GM23248 (cell line): ENCODE data around the gene SEPTIN12. TPM values are rescaled to one million over a fixed set of nuclear protein-coding genes. Genes with fewer than 3 reads are reported as not detected.

ENCODE experiments used
- DNase-seq: peaks from one replicate; pipeline ENCODE4 v3.0.0-alpha.2; 2015
- H2AFZ ChIP-seq: fragments of 200-600 bp; sonication (generic); 2 replicates; pipeline ENCODE4 v1.6.1; 2016; ENCODE audit warnings: antibody characterized with exemption
- H3F3A ChIP-seq: fragments of 200-600 bp; sonication (generic); 2 replicates; pipeline ENCODE4 v1.6.1; 2016; ENCODE audit warnings: mild to moderate bottlenecking, antibody characterized with exemption, mixed run types; ENCODE audit not compliant: insufficient read depth
- H3K27ac ChIP-seq: fragments of 200-600 bp; sonication (generic); 2 replicates; pipeline ENCODE4 v1.5.1; 2016; ENCODE audit warnings: mild to moderate bottlenecking
- H3K27me3 ChIP-seq: fragments of 200-600 bp; sonication (generic); replicated peaks from 2 replicates; pipeline ENCODE4 v1.6.1; 2016; ENCODE audit warnings: mild to moderate bottlenecking; ENCODE audit not compliant: insufficient read depth
- H3K36me3 ChIP-seq: fragments of 200-600 bp; sonication (generic); 2 replicates; pipeline ENCODE4 v1.6.1; 2016; ENCODE audit warnings: low read depth, mild to moderate bottlenecking
- H3K4me1 ChIP-seq: fragments of 200-600 bp; sonication (generic); 2 replicates; pipeline ENCODE4 v1.6.1; 2016; ENCODE audit warnings: mild to moderate bottlenecking; ENCODE audit not compliant: insufficient read depth
- H3K4me2 ChIP-seq: fragments of 200-600 bp; sonication (generic); one replicate; pipeline ENCODE4 v1.6.1; 2016; ENCODE audit warnings: mild to moderate bottlenecking; ENCODE audit not compliant: unreplicated experiment
- H3K4me3 ChIP-seq: fragments of 200-600 bp; sonication (generic); 2 replicates; pipeline ENCODE4 v1.5.1; 2016; ENCODE audit warnings: mild to moderate bottlenecking
- H3K79me2 ChIP-seq: fragments of 200-600 bp; sonication (generic); 2 replicates; pipeline ENCODE4 v1.6.1; 2016; ENCODE audit warnings: mild to moderate bottlenecking; ENCODE audit not compliant: insufficient read depth
- H3K9ac ChIP-seq: fragments of 200-600 bp; sonication (generic); 2 replicates; pipeline ENCODE4 v1.6.1; 2016; ENCODE audit warnings: mild to moderate bottlenecking
- H3K9me2 ChIP-seq: fragments of 200-600 bp; sonication (generic); 2 replicates; pipeline ENCODE4 v1.6.1; 2016; ENCODE audit warnings: mixed run types, mild to moderate bottlenecking, moderate library complexity; ENCODE audit not compliant: insufficient read depth
- H3K9me3 ChIP-seq: fragments of 200-600 bp; sonication (generic); one replicate; pipeline ENCODE4 v1.6.1; 2017; ENCODE audit warnings: low read depth
- H4K20me1 ChIP-seq: fragments of 200-600 bp; sonication (generic); 2 replicates; pipeline ENCODE4 v1.6.0; 2016; ENCODE audit not compliant: insufficient read depth
- EZH2 ChIP-seq: fragments of 200-600 bp; sonication (generic); IDR thresholded peaks from 2 replicates; pipeline ENCODE4 v1.6.1; 2018; ENCODE audit warnings: antibody characterized with exemption, mild to moderate bottlenecking; ENCODE audit not compliant: insufficient read depth, poor library complexity, severe bottlenecking
- EZH2phosphoT487 ChIP-seq: fragments of 200-600 bp; sonication (generic); IDR thresholded peaks from 2 replicates; pipeline ENCODE4 v1.6.1; 2018; ENCODE audit warnings: antibody characterized with exemption, moderate library complexity, mild to moderate bottlenecking, low read depth; ENCODE audit not compliant: insufficient read depth
- WGBS, 2 experiments: methylation state at CpG; one replicate each; pipeline ENCODE4 v1.1.6; 2015 to 2017; ENCODE audit warnings: low lambda C conversion rate in 2 of 2, low coverage in 1 of 2; ENCODE audit errors: missing lambda C conversion rate in 2 of 2; 5-methylcytosine and 5-hydroxymethylcytosine counted together
- in situ Hi-C: fragments of 300-500 bp; cut with MboI; formaldehyde crosslinking; loops from 2 replicates; pipeline ENCODE4 v1.15.0; 2020
- polyA plus RNA-seq: library from polyadenylated mRNA; unstranded; fragments of >200 nt; fragmentation: Nextera tagmentation; extraction: Ambion mirVana; gene quantifications from 2 replicates; pipeline ENCODE4 v1.2.1, GENCODE V29; 2016
- total RNA-seq: library from RNA; depleted of rRNA; stranded (reverse); fragments of >200 nt; shearing (Covaris generic); gene quantifications from 2 replicates; pipeline ENCODE4 v1.2.3, GENCODE V29; 2014

The SEPTIN12 gene
- total and polyA plus RNA-seq, 2 experiments from 2014 or later = not detected

DNA sequence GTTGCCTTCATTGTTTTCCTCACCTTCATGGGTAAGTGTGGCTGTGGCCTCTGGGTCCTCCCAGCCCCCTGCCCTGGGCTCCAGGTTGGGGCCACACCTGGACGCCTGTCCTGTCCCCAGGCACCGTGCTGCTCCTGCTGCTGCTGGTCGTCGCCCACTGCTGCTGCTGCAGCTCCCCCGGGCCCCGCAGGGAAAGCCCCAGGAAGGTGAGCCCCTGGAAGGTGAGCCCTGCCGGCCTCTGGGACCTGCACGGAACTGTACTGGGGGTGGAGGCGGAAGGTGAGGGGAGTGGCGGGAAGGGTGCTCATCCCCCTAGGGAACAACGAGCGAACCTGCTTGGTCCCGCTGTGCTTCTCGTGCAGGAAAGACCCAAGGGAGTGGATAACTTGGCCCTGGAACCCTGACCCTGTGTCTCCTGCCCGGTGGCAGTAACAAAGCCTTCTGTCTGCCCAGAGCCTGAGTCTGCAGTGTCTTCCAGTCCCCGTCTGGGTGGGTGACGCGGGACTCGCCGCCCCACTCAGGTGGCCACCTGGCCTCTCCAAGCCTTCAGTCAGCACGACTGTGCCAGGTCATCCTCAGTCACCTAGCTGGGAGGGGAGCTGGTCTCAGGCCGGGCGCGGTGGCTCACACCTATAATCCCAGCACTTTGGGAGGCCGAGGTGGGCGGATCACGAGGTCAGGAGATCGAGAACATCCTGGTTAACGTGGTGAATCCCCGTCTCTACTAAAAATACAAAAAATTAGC, 7.9 kb upstream of the SEPTIN12 start:
- WGBS, 2 experiments = 92 to 93% methylated on average over 25 to 30 of the region's 30 CpGs
- H2AFZ ChIP-seq = no peak overlapping the region
- TF ChIP-seq EZH2phosphoT487 = no peak
- TF ChIP-seq EZH2 = no peak
- H3K4me3 ChIP-seq = no peak overlapping the region
- no peaks in the 10 kb centered on the region for H3K4me1 ChIP-seq
- H3K79me2 ChIP-seq = no peaks in the 10 kb centered on the region
- no peak overlapping the region for H3K27ac ChIP-seq
- H3K27me3 ChIP-seq = no peaks in the 10 kb centered on the region
- no peak overlapping the region for H3K4me2 ChIP-seq
- DNase-seq = no peak
- H3K36me3 ChIP-seq = no peaks in the 10 kb centered on the region
- H3K9me3 ChIP-seq = no peaks in the 10 kb centered on the region
- H3K9me2 ChIP-seq = no peaks in the 10 kb centered on the region
- H4K20me1 ChIP-seq = no peaks in the 10 kb centered on the region
- no peaks in the 10 kb centered on the region for H3F3A ChIP-seq
- in situ Hi-C loops = no loop called here
- no peak overlapping the region for H3K9ac ChIP-seq

DNA sequence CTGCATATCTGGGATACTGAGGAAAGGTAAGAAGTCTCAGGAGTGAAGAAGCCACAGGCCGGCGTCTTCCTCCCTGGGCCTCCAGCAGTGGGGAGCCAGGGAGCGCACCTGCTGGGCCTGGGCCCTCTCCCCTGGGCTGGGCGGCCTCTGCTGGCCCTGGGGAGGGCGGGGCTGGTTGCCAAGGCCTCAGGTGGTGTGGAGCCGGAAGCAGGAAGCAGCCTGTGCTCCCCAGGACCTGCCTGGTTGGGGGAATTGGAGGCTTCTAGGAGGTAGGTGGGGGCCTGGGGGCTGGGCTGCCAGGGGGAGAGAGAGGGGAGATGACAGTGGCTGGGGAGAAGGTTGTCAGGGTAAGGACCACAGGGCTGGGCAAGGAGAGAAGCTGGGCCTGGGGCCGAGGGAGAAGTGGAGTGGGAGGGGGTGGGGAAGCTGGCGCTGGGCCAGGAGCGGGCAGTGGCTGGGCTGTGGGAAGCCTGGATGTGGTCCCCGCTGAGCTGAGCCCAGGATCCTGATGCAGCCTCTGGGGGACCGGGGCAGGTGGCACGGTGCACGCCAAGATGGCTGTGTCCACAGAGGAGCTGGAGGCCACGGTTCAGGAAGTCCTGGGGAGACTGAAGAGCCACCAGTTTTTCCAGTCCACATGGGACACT, 7.2 kb upstream of the SEPTIN12 start, which contains the start of gene SMIM22:
Gene SMIM22, plus strand, starts transcription at position 189 of the 647 bp plus-strand sequence. Its CDS starts 366 bp downstream, at position 555.
- H3K4me1 ChIP-seq = no peaks in the 10 kb centered on the region
- H3F3A ChIP-seq = no peaks in the 10 kb centered on the region
- no peaks in the 10 kb centered on the region for H3K36me3 ChIP-seq
- no peaks in the 10 kb centered on the region for H4K20me1 ChIP-seq
- in situ Hi-C loops = no loop called here
- H3K4me2 ChIP-seq = no peak within 1 kb of the TSS
- no peak for DNase-seq
- 72 to 84% methylated on average over 10 to 14 of the region's 14 CpGs for WGBS, 2 experiments
- H3K9me2 ChIP-seq = no peaks in the 10 kb centered on the region
- no peaks in the 10 kb centered on the region for H3K27me3 ChIP-seq
- H2AFZ ChIP-seq = no peak within 1 kb of the TSS
- no peak within 1 kb of the TSS for H3K27ac ChIP-seq
- no peaks in the 10 kb centered on the region for H3K9me3 ChIP-seq
- no peak within 1 kb of the TSS for H3K9ac ChIP-seq
- no peaks in the 10 kb centered on the region for H3K79me2 ChIP-seq
- H3K4me3 ChIP-seq = no peak within 1 kb of the TSS
- TF ChIP-seq EZH2phosphoT487 (no peak), EZH2 (no peak)

DNA sequence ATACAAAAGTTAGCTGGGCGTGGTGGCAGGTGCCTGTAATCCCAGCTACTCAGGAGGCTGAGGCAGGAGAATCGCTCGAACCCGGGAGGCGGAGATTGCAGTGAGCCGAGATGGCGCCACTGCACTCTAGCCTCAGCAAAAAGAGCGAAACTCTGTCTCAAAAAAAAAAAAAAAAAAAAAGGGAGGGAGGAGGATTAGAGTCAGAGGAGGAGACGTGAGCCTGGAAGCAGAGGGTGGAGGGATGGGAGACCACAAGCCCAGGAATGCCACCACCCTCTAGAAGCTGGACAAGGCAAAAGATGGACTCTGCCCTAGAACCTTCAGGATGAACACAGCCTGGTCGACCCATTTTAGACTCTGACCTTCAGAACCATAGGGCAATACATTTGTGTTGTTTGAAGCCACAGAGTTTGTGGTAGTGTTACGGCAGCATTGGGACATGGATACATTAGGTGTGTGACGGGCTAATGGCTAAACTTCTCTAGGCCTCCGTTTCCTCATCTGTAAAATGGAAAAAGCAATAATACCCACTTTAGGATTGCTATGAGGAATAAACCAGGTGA, 4.9 kb upstream of the SEPTIN12 start:
- H3K4me3 ChIP-seq = no peak overlapping the region
- no peaks in the 10 kb centered on the region for H3K36me3 ChIP-seq
- H3K4me1 ChIP-seq = no peaks in the 10 kb centered on the region
- no peak for DNase-seq
- no peak overlapping the region for H2AFZ ChIP-seq
- H3K79me2 ChIP-seq = no peaks in the 10 kb centered on the region
- H4K20me1 ChIP-seq = no peaks in the 10 kb centered on the region
- no peak overlapping the region for H3K27ac ChIP-seq
- no peak overlapping the region for H3K4me2 ChIP-seq
- H3K9ac ChIP-seq = no peak overlapping the region
- no peaks in the 10 kb centered on the region for H3K9me3 ChIP-seq
- H3K9me2 ChIP-seq = no peaks in the 10 kb centered on the region
- no peaks in the 10 kb centered on the region for H3K27me3 ChIP-seq
- 77 to 79% methylated on average over 12 to 13 of the region's 13 CpGs for WGBS, 2 experiments
- in situ Hi-C loops = no loop called here
- TF ChIP-seq EZH2phosphoT487 (no peak), EZH2 (no peak)
- H3F3A ChIP-seq = no peaks in the 10 kb centered on the region

DNA sequence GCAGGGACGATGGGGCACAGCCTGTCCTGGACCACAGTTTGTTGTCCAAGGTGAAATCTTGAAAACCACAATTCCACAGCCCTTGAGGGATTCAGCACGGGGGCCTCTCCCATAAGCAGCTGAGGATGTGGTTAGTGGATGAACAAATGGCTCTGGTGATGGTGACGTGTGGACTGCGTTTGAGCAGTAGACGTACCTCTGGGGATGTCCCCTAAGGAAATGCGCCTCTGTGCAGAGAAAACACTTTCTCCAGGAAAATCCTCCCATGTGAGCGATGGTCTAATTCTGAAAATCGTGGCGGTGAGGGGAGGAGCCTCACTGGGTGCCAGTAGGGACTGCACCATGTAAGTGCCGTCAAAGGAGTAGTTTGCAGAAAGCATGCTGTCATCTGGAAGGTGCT, 2.7 kb upstream of the SEPTIN12 start:
- Histone ChIP-seq H3K9me2 (no peaks in the 10 kb centered on the region), H3K27me3 (no peaks in the 10 kb centered on the region), H4K20me1 (no peaks in the 10 kb centered on the region), H3F3A (no peaks in the 10 kb centered on the region), H3K4me3 (no peak overlapping the region), H3K79me2 (no peaks in the 10 kb centered on the region), H3K27ac (no peak overlapping the region), H3K36me3 (no peaks in the 10 kb centered on the region), H3K9me3 (no peaks in the 10 kb centered on the region), H3K4me2 (no peak overlapping the region), H3K4me1 (no peaks in the 10 kb centered on the region), H3K9ac (no peak overlapping the region), H2AFZ (no peak overlapping the region)
- in situ Hi-C loops = no loop called here
- TF ChIP-seq EZH2phosphoT487 (no peak), EZH2 (no peak)
- 62 to 64% methylated on average over 10 of the region's 10 CpGs for WGBS, 2 experiments
- no peak for DNase-seq
